Neural cell (in vitro differentiated cells): ENCODE measurements around the gene TMBIM1. TPM values are rescaled to one million over a fixed set of nuclear protein-coding genes. Genes with fewer than 3 reads are reported as not detected.

ENCODE experiments used
- H2AFZ ChIP-seq: fragments of 200-600, 300-800 bp; sonication (generic), shearing (Covaris generic); 2 replicates; pipeline ENCODE4 v1.6.0; 2014; ENCODE audit warnings: low read depth, mild to moderate bottlenecking, antibody characterized with exemption, low read length, moderate library complexity
- H3F3A ChIP-seq: fragments of 200-600 bp; shearing (Covaris generic); 2 replicates; pipeline ENCODE4 v1.6.1; 2016; ENCODE audit warnings: mild to moderate bottlenecking, moderate library complexity, mixed read lengths, antibody characterized with exemption, low read length; ENCODE audit not compliant: insufficient read depth, poor library complexity, severe bottlenecking
- H3K27ac ChIP-seq: fragments of 200-600, 300-800 bp; sonication (generic), shearing (Covaris generic); 2 replicates; pipeline ENCODE4 v1.5.1; 2014; ENCODE audit warnings: mild to moderate bottlenecking, low read length, moderate library complexity
- H3K27me3 ChIP-seq: fragments of 300-800, 200-600 bp; sonication (generic), shearing (Covaris generic); 2 replicates; pipeline ENCODE4 v1.6.0; 2014; ENCODE audit warnings: mild to moderate bottlenecking, low read depth, low read length, moderate library complexity; ENCODE audit not compliant: insufficient read depth
- H3K36me3 ChIP-seq: fragments of 300-800, 200-600 bp; sonication (generic), shearing (Covaris generic); 2 replicates; pipeline ENCODE4 v1.5.1; 2014; ENCODE audit warnings: mild to moderate bottlenecking, antibody characterized with exemption, low read length, moderate library complexity; ENCODE audit not compliant: insufficient read depth
- H3K4me2 ChIP-seq: fragments of 300-800, 200-600 bp; sonication (generic), shearing (Covaris generic); 2 replicates; pipeline ENCODE4 v1.6.0; 2014; ENCODE audit warnings: mild to moderate bottlenecking, low read length
- H3K4me3 ChIP-seq: fragments of 300-800, 200-600 bp; sonication (generic), shearing (Covaris generic); 2 replicates; pipeline ENCODE4 v1.5.1; 2014; ENCODE audit warnings: mild to moderate bottlenecking, low read length, moderate library complexity
- H3K79me2 ChIP-seq: fragments of 200-600 bp; shearing (Covaris generic); replicated peaks from 2 replicates; pipeline ENCODE4 v1.6.0; 2014; ENCODE audit warnings: mild to moderate bottlenecking, low read length, moderate library complexity; ENCODE audit not compliant: insufficient read depth
- H3K9ac ChIP-seq: fragments of 300-800, 200-600 bp; sonication (generic), shearing (Covaris generic); 2 replicates; pipeline ENCODE4 v1.6.1; 2016; ENCODE audit warnings: mild to moderate bottlenecking, low read length, mixed read lengths
- H3K9me2 ChIP-seq: fragments of 200-600 bp; shearing (Covaris generic); 2 replicates; pipeline ENCODE4 v1.6.1; 2016; ENCODE audit warnings: mild to moderate bottlenecking, low read length, mixed read lengths; ENCODE audit not compliant: insufficient read depth
- H3K9me3 ChIP-seq: fragments of 200-600, 300-800 bp; sonication (generic), shearing (Covaris generic); 2 replicates; pipeline ENCODE4 v1.6.1; 2016; ENCODE audit warnings: mild to moderate bottlenecking, mixed run types, low read length, moderate library complexity, mixed read lengths
- H4K20me1 ChIP-seq: fragments of 200-600 bp; shearing (Covaris generic); 2 replicates; pipeline ENCODE4 v1.6.1; 2016; ENCODE audit warnings: mild to moderate bottlenecking, mixed run types; ENCODE audit not compliant: insufficient read depth
- EP300 ChIP-seq: fragments of 450-650 bp; conservative IDR thresholded peaks from 2 replicates; pipeline ENCODE4 v1.6.1; 2014; ENCODE audit warnings: antibody characterized with exemption, mild to moderate bottlenecking, moderate library complexity; ENCODE audit not compliant: poor library complexity, severe bottlenecking
- EZH2 ChIP-seq: fragments of 200-600, 300-800 bp; shearing (Covaris generic), sonication (generic); IDR thresholded peaks from 2 replicates; pipeline ENCODE4 v1.6.1; 2014; ENCODE audit warnings: antibody characterized with exemption, low read length, borderline replicate concordance, mild to moderate bottlenecking; ENCODE audit not compliant: insufficient read depth, poor library complexity, severe bottlenecking
- MXI1 ChIP-seq: fragments of 450-650 bp; conservative IDR thresholded peaks from 2 replicates; pipeline ENCODE4 v1.6.1; 2014; ENCODE audit warnings: antibody characterized with exemption, mild to moderate bottlenecking; ENCODE audit not compliant: poor library complexity, severe bottlenecking
- POLR2AphosphoS5 ChIP-seq: IDR thresholded peaks from 2 replicates; pipeline ENCODE4 v1.6.1; 2012
- RAD21 ChIP-seq: fragments of 450-650 bp; conservative IDR thresholded peaks from 2 replicates; pipeline ENCODE4 v1.6.1; 2014; ENCODE audit warnings: antibody characterized with exemption, mild to moderate bottlenecking, moderate library complexity
- SMC3 ChIP-seq: fragments of 450-650 bp; conservative IDR thresholded peaks from 2 replicates; pipeline ENCODE4 v1.6.1; 2014; ENCODE audit warnings: antibody characterized with exemption, mild to moderate bottlenecking, moderate library complexity; ENCODE audit not compliant: poor library complexity
- TAF1 ChIP-seq: IDR thresholded peaks from 2 replicates; pipeline ENCODE4 v1.6.1; 2012; ENCODE audit warnings: low read depth
- polyA plus RNA-seq: library from polyadenylated mRNA; depleted of rRNA; stranded (reverse); fragments of >200 nt; gene quantifications from 2 replicates; pipeline ENCODE4 v1.2.3, GENCODE V29; 2014
- TF ChIP-seq, protein P1 (sequence below): IDR thresholded peaks from 2 replicates; pipeline ENCODE4 v1.6.1; 2012; ENCODE audit warnings: borderline replicate concordance
- TF ChIP-seq, protein P2 (sequence below): fragments of 450-650 bp; IDR thresholded peaks from 2 replicates; pipeline ENCODE4 v1.5.1; 2014; ENCODE audit warnings: antibody characterized with exemption, mild to moderate bottlenecking, moderate library complexity; ENCODE audit not compliant: poor library complexity, severe bottlenecking

TMBIM1 gene
- polyA plus RNA-seq, 1 donor from 2014 or later: not detected

DNA sequence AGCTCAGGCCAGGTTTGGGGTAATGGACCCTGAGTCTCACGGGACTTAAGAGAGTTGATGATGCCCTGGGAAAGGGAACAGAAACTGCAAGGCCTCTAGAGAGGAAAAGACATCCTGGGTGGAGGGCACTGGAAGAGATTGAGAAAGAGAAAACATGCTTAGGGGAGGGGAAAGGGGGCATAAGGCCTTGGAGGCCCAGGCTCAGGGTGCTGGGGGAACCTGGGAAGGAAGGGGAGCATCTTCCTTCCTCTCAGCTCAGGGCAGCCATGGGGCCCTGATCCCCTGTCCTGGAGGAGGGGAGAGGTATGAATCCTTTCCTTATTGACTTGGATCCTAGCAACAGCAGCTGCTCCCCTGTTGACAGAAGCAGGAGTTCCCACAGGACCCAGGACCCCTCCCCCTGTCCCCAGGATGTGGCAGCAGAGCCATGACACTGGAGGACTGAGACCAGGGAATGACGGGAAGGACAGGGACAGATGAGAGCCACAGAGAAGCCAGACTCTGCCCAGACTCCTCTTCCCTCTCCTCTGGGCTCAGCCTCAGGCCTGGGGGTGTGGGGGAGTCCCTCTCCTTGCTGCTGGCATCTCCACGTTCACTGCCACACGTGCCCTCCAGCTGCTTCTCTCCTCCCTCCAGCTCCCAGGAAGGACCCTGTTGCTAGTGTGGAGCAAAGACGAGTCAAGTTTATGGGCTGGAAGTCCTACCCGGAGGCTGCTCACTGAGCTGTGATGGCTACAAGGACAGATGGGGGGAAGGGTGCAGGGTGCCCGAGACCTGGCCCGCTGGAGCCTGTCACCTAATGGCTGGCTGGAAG, 30.7 kb downstream of the TMBIM1 start:
- TF ChIP-seq, protein P1, sequence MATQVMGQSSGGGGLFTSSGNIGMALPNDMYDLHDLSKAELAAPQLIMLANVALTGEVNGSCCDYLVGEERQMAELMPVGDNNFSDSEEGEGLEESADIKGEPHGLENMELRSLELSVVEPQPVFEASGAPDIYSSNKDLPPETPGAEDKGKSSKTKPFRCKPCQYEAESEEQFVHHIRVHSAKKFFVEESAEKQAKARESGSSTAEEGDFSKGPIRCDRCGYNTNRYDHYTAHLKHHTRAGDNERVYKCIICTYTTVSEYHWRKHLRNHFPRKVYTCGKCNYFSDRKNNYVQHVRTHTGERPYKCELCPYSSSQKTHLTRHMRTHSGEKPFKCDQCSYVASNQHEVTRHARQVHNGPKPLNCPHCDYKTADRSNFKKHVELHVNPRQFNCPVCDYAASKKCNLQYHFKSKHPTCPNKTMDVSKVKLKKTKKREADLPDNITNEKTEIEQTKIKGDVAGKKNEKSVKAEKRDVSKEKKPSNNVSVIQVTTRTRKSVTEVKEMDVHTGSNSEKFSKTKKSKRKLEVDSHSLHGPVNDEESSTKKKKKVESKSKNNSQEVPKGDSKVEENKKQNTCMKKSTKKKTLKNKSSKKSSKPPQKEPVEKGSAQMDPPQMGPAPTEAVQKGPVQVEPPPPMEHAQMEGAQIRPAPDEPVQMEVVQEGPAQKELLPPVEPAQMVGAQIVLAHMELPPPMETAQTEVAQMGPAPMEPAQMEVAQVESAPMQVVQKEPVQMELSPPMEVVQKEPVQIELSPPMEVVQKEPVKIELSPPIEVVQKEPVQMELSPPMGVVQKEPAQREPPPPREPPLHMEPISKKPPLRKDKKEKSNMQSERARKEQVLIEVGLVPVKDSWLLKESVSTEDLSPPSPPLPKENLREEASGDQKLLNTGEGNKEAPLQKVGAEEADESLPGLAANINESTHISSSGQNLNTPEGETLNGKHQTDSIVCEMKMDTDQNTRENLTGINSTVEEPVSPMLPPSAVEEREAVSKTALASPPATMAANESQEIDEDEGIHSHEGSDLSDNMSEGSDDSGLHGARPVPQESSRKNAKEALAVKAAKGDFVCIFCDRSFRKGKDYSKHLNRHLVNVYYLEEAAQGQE: no peak
- TF ChIP-seq SMC3: no peak
- TF ChIP-seq EP300: no peak
- TF ChIP-seq EZH2: no peak
- TF ChIP-seq TAF1: no peak
- TF ChIP-seq POLR2AphosphoS5: no peak
- TF ChIP-seq RAD21: no peak
- TF ChIP-seq, protein P2, sequence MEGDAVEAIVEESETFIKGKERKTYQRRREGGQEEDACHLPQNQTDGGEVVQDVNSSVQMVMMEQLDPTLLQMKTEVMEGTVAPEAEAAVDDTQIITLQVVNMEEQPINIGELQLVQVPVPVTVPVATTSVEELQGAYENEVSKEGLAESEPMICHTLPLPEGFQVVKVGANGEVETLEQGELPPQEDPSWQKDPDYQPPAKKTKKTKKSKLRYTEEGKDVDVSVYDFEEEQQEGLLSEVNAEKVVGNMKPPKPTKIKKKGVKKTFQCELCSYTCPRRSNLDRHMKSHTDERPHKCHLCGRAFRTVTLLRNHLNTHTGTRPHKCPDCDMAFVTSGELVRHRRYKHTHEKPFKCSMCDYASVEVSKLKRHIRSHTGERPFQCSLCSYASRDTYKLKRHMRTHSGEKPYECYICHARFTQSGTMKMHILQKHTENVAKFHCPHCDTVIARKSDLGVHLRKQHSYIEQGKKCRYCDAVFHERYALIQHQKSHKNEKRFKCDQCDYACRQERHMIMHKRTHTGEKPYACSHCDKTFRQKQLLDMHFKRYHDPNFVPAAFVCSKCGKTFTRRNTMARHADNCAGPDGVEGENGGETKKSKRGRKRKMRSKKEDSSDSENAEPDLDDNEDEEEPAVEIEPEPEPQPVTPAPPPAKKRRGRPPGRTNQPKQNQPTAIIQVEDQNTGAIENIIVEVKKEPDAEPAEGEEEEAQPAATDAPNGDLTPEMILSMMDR: no peak
- TF ChIP-seq MXI1: no peak
- Histone ChIP-seq H3K79me2 (no peaks in the 10 kb centered on the region), H3K9ac (no peak overlapping the region), H3K4me2 (no peak overlapping the region), H3F3A (no peaks in the 10 kb centered on the region), H4K20me1 (no peaks in the 10 kb centered on the region), H3K36me3 (no peaks in the 10 kb centered on the region), H3K9me3 (no peaks in the 10 kb centered on the region), H3K27me3 (no peaks in the 10 kb centered on the region), H3K27ac (no peak overlapping the region), H2AFZ (no peak overlapping the region), H3K9me2 (no peaks in the 10 kb centered on the region), H3K4me3 (no peak overlapping the region)

DNA sequence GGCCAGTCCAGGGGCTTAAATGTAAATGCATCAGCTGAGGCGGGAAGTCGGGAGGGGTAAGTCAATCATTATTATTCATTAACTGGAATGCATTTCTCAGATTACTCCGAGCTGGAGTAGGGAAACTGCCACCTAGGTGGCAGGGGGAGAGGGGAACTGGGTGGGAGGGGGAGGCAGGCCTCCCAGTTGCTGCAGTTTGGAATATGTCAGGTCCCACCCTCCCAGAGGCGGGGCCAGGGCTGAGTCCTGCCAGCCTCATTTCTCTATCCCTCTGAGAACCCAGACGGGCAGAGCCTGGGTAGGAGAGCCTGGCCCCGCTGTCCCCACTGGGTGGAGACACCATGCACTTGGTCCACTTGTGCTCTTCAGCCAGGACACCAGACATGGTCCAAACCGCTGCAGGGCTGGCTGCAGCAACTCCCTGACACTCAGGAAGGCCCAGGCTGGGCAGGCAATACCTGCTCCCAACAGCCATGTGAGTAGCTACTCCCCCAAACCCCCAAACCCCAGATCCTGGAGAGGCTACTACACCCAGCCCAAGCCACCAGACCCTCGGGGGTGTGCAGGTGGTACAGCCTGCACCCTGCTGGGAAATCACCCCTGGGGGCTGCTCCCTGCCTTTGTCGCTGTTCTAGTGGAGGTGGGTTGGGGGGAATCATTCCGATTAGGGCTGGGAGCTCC, 31.4 kb downstream of the TMBIM1 start, which contains the start of gene GPBAR1:
Gene GPBAR1, plus strand, starts transcription at position 274 of the 681 bp plus-strand sequence. CDS start 1,710 bp downstream, outside the sequence.
- Histone ChIP-seq H4K20me1 (no peaks in the 10 kb centered on the region), H3K9me3 (no peaks in the 10 kb centered on the region), H3K36me3 (no peaks in the 10 kb centered on the region), H3K9me2 (no peaks in the 10 kb centered on the region), H3K27me3 (no peaks in the 10 kb centered on the region), H2AFZ (no peak within 1 kb of the TSS), H3K27ac (no peak within 1 kb of the TSS), H3K9ac (no peak within 1 kb of the TSS), H3K79me2 (no peaks in the 10 kb centered on the region), H3K4me2 (no peak within 1 kb of the TSS), H3K4me3 (no peak within 1 kb of the TSS), H3F3A (no peaks in the 10 kb centered on the region)
- TF ChIP-seq RAD21 (no peak), EP300 (no peak), SMC3 (no peak), TAF1 (no peak), MXI1 (no peak), POLR2AphosphoS5 (no peak), EZH2 (no peak)
- TF ChIP-seq, protein P2: no peak
- TF ChIP-seq, protein P1: no peak
